ENCODE measurements around the gene CLCF1. TPM values are rescaled to one million over a fixed set of nuclear protein-coding genes. Genes with fewer than 3 reads are reported as not detected.

CLCF1 gene
- total and polyA plus RNA-seq, 8 donors = 2.6 to 69.2 (median 5.4) TPM; not detected in 1

- DNase-seq = peak; percentile 88 to 92
- intact Hi-C loops (cut with DNase I; ENCODE audit: low total_unique reads) = loop anchor here (5.0 to 10.0 kb wide), 2 partner anchors 35 to 128 kb away; no protein-coding TSS in a partner anchor
- WGBS, 5 donors = 40 to 51% (median 46%) methylated on average over 14 to 16 of the region's 16 CpGs
- H3K36me3 ChIP-seq = no peaks in the 10 kb centered on the region
- H3K4me1 ChIP-seq = peaks cover 4 to 41% (median 7%) of the 10 kb centered on the region in 4 donors
- H3K27ac ChIP-seq = no peak overlapping the region
- TF ChIP-seq CTCF (IDR thresholded peaks at IDR 0.05) = peak in 5 of 7 experiments; percentile 86 to 98 (median 91)
- peak in 1 of 3 donors; percentile 64 for TF ChIP-seq POLR2AphosphoS5 (IDR thresholded peaks at IDR 0.05)
- no peak for TF ChIP-seq EP300 (IDR thresholded peaks at IDR 0.05)
- no peak for TF ChIP-seq POLR2A (IDR thresholded peaks at IDR 0.05)
- no peaks in the 10 kb centered on the region for H3K9me3 ChIP-seq
- no peak overlapping the region for H3K4me3 ChIP-seq
- H3K27me3 ChIP-seq = peaks cover 0 to 5% (median 0%) of the 10 kb centered on the region in 3 donors
Observed at GRCh38 chr11:67382276-67383136, 9.1 kb upstream of the CLCF1 start.

- WGBS, 5 donors = 68 to 77% (median 73%) methylated on average over 13 of the region's 13 CpGs
- Histone ChIP-seq H3K27ac (peak overlapping the region in 3 of 5 donors; percentile 7 to 48 (median 39)), H3K27me3 (peaks cover 0 to 5% (median 0%) of the 10 kb centered on the region in 3 donors), H3K9me3 (no peaks in the 10 kb centered on the region), H3K36me3 (no peaks in the 10 kb centered on the region), H3K4me3 (no peak overlapping the region), H3K4me1 (peaks cover 4 to 41% (median 7%) of the 10 kb centered on the region in 4 donors)
- no peak for TF ChIP-seq POLR2AphosphoS5 (IDR thresholded peaks at IDR 0.05)
- TF ChIP-seq EP300 (IDR thresholded peaks at IDR 0.05) = no peak
- no peak for TF ChIP-seq POLR2A (IDR thresholded peaks at IDR 0.05)
- TF ChIP-seq CTCF (IDR thresholded peaks at IDR 0.05) = no peak
- DNase-seq = peak in 1 of 2 donors; percentile 20
- intact Hi-C loops (cut with DNase I; ENCODE audit: low total_unique reads) = loop anchor here (5.0 to 10.0 kb wide), 2 partner anchors 34 to 127 kb away; no protein-coding TSS in a partner anchor
Observed at GRCh38 chr11:67381244-67381972, 8.0 kb upstream of the CLCF1 start.

GRCh38 chr11:67379061-67380058, 6.0 kb upstream of the CLCF1 start:
- TF ChIP-seq CTCF (IDR thresholded peaks at IDR 0.05) = no peak
- no peak for TF ChIP-seq POLR2A (IDR thresholded peaks at IDR 0.05)
- no peak for TF ChIP-seq POLR2AphosphoS5 (IDR thresholded peaks at IDR 0.05)
- no peak for TF ChIP-seq EP300 (IDR thresholded peaks at IDR 0.05)
- peak in 1 of 2 donors; percentile 22 for DNase-seq
- H3K4me3 ChIP-seq = no peak overlapping the region
- H3K36me3 ChIP-seq = no peaks in the 10 kb centered on the region
- intact Hi-C loops (cut with DNase I; ENCODE audit: low total_unique reads) = loop anchor here (5.0 to 10.0 kb wide), 2 partner anchors 32 to 125 kb away; no protein-coding TSS in a partner anchor
- peaks cover 0 to 5% (median 0%) of the 10 kb centered on the region in 3 donors for H3K27me3 ChIP-seq
- peaks cover 18 to 50% (median 21%) of the 10 kb centered on the region in 4 donors for H3K4me1 ChIP-seq
- no peaks in the 10 kb centered on the region for H3K9me3 ChIP-seq
- no peak overlapping the region for H3K27ac ChIP-seq
- 64 to 76% (median 74%) methylated on average over 18 to 23 of the region's 23 CpGs for WGBS, 5 donors

All from stomach (tissue), 9 donors.